ENCODE data around the gene SLC27A5. TPM values are rescaled to one million over a fixed set of nuclear protein-coding genes. Genes with fewer than 3 reads are reported as not detected.
A peak's percentile ranks its signal among the peaks of the same experiment; 100 is the strongest.

SLC27A5 gene
- total and polyA plus RNA-seq, 2 of the 13 experiments (the other 11 are each of a cell fraction or from before 2014, with no cell fraction given) = 30.3 to 40.2 TPM

- TF ChIP-seq CEBPZ (IDR thresholded peaks at IDR 0.05; ENCODE audit: low read length) (no peak), ATF3 (CRISPR knock-in tag; IDR thresholded peaks at IDR 0.05) (no peak), SP5 (CRISPR knock-in tag; IDR thresholded peaks at IDR 0.05; ENCODE audit: borderline replicate concordance, low read depth) (peak; percentile 65), CREM (IDR thresholded peaks at IDR 0.05) (peak; percentile 76), CREM (CRISPR knock-in tag; IDR thresholded peaks at IDR 0.05) (no peak), ZZZ3 (CRISPR knock-in tag; IDR thresholded peaks at IDR 0.05; ENCODE audit: borderline replicate concordance) (no peak), ZNF746 (CRISPR knock-in tag; IDR thresholded peaks at IDR 0.05) (no peak), ZSCAN22 (CRISPR knock-in tag; IDR thresholded peaks at IDR 0.05) (no peak), NCOR1 (IDR thresholded peaks at IDR 0.05; ENCODE audit: borderline replicate concordance, low read length) (no peak), E2F1 (CRISPR knock-in tag; IDR thresholded peaks at IDR 0.05) (peak; percentile 64), DMAP1 (CRISPR knock-in tag; IDR thresholded peaks at IDR 0.05) (peak; percentile 33; the same call in 1 of the 2 replicates), ZBTB34 (CRISPR knock-in tag; IDR thresholded peaks at IDR 0.05) (no peak), SATB2 (CRISPR knock-in tag; IDR thresholded peaks at IDR 0.05) (no peak), GPN1 (CRISPR knock-in tag; IDR thresholded peaks at IDR 0.05; ENCODE audit: borderline replicate concordance) (no peak), KIAA2018 (CRISPR knock-in tag; IDR thresholded peaks at IDR 0.05; ENCODE audit: borderline replicate concordance) (no peak)
Observed at GRCh38 chr19:58451358-58452101, 60.3 kb downstream of the SLC27A5 start, which contains the start of gene ZNF324B (continued).

All from HepG2 (cell line).